GM12878 (cell line): ENCODE measurements around the gene SMG6. TPM values are rescaled to one million over a fixed set of nuclear protein-coding genes. Genes with fewer than 3 reads are reported as not detected.

Source experiments
- ATF2 ChIP-seq: IDR thresholded peaks from 2 replicates; pipeline ENCODE4 v1.6.1; 2012; ENCODE audit warnings: low read length, inconsistent platforms
- BHLHE40 ChIP-seq, 2 experiments: fragments of 450-650 bp in 1 of 2; IDR thresholded peaks; 2 replicates each; pipeline ENCODE4 v1.6.1; 2011 to 2017; ENCODE audit warnings: low read depth in 2 of 2, borderline replicate concordance in 1 of 2, improper control_type of control experiment in 1 of 2, low read length in 1 of 2, mild to moderate bottlenecking in 1 of 2
- ESRRA ChIP-seq: IDR thresholded peaks from 2 replicates; pipeline ENCODE4 v1.6.1; 2012; ENCODE audit warnings: mild to moderate bottlenecking, low read length, improper control_type of control experiment
- GATAD2B ChIP-seq: fragments of 450-650 bp; conservative IDR thresholded peaks from 2 replicates; pipeline ENCODE4 v1.6.1; 2017; ENCODE audit warnings: low read depth, mild to moderate bottlenecking, moderate library complexity
- HCFC1 ChIP-seq: fragments of 150-350 bp; IDR thresholded peaks from 2 replicates; pipeline ENCODE4 v1.6.1; 2014; ENCODE audit warnings: low read length
- IRF4 ChIP-seq: IDR thresholded peaks from 2 replicates; pipeline ENCODE4 v1.6.1; 2011; ENCODE audit warnings: low read depth, low read length
- KDM1A ChIP-seq: fragments of 200-600 bp; sonication (generic); IDR thresholded peaks from 2 replicates; pipeline ENCODE4 v1.6.1; 2016; ENCODE audit warnings: borderline replicate concordance
- NR2C1 ChIP-seq: fragments of 450-650 bp; IDR thresholded peaks from 2 replicates; pipeline ENCODE4 v1.6.1; 2017; ENCODE audit warnings: antibody characterized with exemption, mild to moderate bottlenecking, moderate library complexity
- PML ChIP-seq: IDR thresholded peaks from 2 replicates; pipeline ENCODE4 v1.6.1; 2012; ENCODE audit warnings: low read length, inconsistent platforms
- RBBP5 ChIP-seq: fragments of 200-600 bp; sonication (generic); conservative IDR thresholded peaks from 2 replicates; pipeline ENCODE4 v1.6.1; 2016
- SPI1 ChIP-seq: IDR thresholded peaks from 2 replicates; pipeline ENCODE4 v1.6.1; 2011; ENCODE audit warnings: low read depth, mild to moderate bottlenecking, low read length, moderate library complexity, borderline replicate concordance; ENCODE audit not compliant: insufficient read depth
- SREBF1 ChIP-seq: IDR thresholded peaks from 2 replicates; pipeline ENCODE4 v1.6.1; 2012; ENCODE audit warnings: mild to moderate bottlenecking, low read length
- SREBF2 ChIP-seq: IDR thresholded peaks from 2 replicates; pipeline ENCODE4 v1.6.1; 2012; ENCODE audit warnings: mild to moderate bottlenecking, low read length
- SRF ChIP-seq, 2 experiments: IDR thresholded peaks; 2 replicates each; pipeline ENCODE4 v1.6.1; 2011; ENCODE audit warnings: low read depth in 2 of 2, low read length in 2 of 2, mild to moderate bottlenecking in 1 of 2, moderate library complexity in 1 of 2
- TAF1 ChIP-seq: IDR thresholded peaks from 2 replicates; pipeline ENCODE4 v1.6.1; 2011; ENCODE audit warnings: mild to moderate bottlenecking, low read depth, low read length, borderline replicate concordance
- ZNF622 ChIP-seq: fragments of 450-650 bp; IDR thresholded peaks from 2 replicates; pipeline ENCODE4 v1.6.1; 2017; ENCODE audit warnings: mild to moderate bottlenecking, inconsistent platforms
- ZNF687 ChIP-seq: fragments of 450-650 bp; IDR thresholded peaks from 2 replicates; pipeline ENCODE4 v1.6.1; 2017; ENCODE audit warnings: mild to moderate bottlenecking, moderate library complexity
- polyA plus RNA-seq, 11 experiments: library from polyadenylated mRNA; depleted of rRNA in 4 of 11; unstranded in 6 of 11; stranded (reverse) in 5 of 11; fragments of >200 nt; fragmentation: Nextera tagmentation in 4 of 11; fragmentation: Illumina TruSeq in 1 of 11; extraction: Ambion mirVana in 4 of 11; extraction: Trizol in 1 of 11; gene quantifications; 1 replicate in 1 of 11; 2 replicates in 10 of 11; pipeline versions ENCODE4 v1.2.1 to v1.2.3, GENCODE V29; 2011 to 2016; ENCODE audit warnings: inconsistent platforms in 2 of 11, missing spikeins in 2 of 11, low read depth in 1 of 11
- total RNA-seq, 4 experiments: library from RNA; depleted of rRNA in 3 of 4; stranded (reverse); fragments of >200 nt in 3 of 4; fragmentation: Illumina TruSeq in 1 of 4; extraction: Trizol in 1 of 4; gene quantifications; 2 replicates each; pipeline versions ENCODE4 v1.2.1 to v1.2.3, GENCODE V29; 2013 to 2021
- TF ChIP-seq, protein P1 (sequence below): fragments of 450-650 bp; conservative IDR thresholded peaks from 2 replicates; pipeline ENCODE4 v1.6.1; 2017; ENCODE audit warnings: mild to moderate bottlenecking, moderate library complexity
- TF ChIP-seq, protein P2 (sequence below): fragments of 450-650 bp; IDR thresholded peaks from 2 replicates; pipeline ENCODE4 v1.6.1; 2017; ENCODE audit warnings: mild to moderate bottlenecking, moderate library complexity

The SMG6 gene
- total and polyA plus RNA-seq, 10 of the 15 experiments (the other 5 are each of a cell fraction or from before 2014, with no cell fraction given), result 0.58 to 28.7 (median 15.7) TPM

GRCh38 chr17:2050300-2051060, 253.1 kb downstream of the SMG6 start (continued):
- peak; percentile 13 to 53; a peak in 2 of 4 replicates for TF ChIP-seq BHLHE40 (IDR thresholded peaks at IDR 0.05; ENCODE audit: borderline replicate concordance in 1 of 2, low read depth in 2 of 2, low read length in 1 of 2)
- no peak for TF ChIP-seq IRF4
- no peak for TF ChIP-seq ZNF622
- no peak for TF ChIP-seq SREBF2
- TF ChIP-seq HCFC1, result no peak
- TF ChIP-seq KDM1A, result no peak
- no peak for TF ChIP-seq SPI1
- no peak for TF ChIP-seq TAF1
- TF ChIP-seq ATF2, result no peak
- TF ChIP-seq PML, result no peak
- no peak for TF ChIP-seq SREBF1
- TF ChIP-seq NR2C1, result no peak
- no peak for TF ChIP-seq ESRRA
- TF ChIP-seq GATAD2B, result no peak; the same call in 1 of the 2 replicates
- TF ChIP-seq RBBP5, result no peak
- TF ChIP-seq, protein P1, sequence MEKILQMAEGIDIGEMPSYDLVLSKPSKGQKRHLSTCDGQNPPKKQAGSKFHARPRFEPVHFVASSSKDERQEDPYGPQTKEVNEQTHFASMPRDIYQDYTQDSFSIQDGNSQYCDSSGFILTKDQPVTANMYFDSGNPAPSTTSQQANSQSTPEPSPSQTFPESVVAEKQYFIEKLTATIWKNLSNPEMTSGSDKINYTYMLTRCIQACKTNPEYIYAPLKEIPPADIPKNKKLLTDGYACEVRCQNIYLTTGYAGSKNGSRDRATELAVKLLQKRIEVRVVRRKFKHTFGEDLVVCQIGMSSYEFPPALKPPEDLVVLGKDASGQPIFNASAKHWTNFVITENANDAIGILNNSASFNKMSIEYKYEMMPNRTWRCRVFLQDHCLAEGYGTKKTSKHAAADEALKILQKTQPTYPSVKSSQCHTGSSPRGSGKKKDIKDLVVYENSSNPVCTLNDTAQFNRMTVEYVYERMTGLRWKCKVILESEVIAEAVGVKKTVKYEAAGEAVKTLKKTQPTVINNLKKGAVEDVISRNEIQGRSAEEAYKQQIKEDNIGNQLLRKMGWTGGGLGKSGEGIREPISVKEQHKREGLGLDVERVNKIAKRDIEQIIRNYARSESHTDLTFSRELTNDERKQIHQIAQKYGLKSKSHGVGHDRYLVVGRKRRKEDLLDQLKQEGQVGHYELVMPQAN, result peak; percentile 32
- TF ChIP-seq, protein P2, sequence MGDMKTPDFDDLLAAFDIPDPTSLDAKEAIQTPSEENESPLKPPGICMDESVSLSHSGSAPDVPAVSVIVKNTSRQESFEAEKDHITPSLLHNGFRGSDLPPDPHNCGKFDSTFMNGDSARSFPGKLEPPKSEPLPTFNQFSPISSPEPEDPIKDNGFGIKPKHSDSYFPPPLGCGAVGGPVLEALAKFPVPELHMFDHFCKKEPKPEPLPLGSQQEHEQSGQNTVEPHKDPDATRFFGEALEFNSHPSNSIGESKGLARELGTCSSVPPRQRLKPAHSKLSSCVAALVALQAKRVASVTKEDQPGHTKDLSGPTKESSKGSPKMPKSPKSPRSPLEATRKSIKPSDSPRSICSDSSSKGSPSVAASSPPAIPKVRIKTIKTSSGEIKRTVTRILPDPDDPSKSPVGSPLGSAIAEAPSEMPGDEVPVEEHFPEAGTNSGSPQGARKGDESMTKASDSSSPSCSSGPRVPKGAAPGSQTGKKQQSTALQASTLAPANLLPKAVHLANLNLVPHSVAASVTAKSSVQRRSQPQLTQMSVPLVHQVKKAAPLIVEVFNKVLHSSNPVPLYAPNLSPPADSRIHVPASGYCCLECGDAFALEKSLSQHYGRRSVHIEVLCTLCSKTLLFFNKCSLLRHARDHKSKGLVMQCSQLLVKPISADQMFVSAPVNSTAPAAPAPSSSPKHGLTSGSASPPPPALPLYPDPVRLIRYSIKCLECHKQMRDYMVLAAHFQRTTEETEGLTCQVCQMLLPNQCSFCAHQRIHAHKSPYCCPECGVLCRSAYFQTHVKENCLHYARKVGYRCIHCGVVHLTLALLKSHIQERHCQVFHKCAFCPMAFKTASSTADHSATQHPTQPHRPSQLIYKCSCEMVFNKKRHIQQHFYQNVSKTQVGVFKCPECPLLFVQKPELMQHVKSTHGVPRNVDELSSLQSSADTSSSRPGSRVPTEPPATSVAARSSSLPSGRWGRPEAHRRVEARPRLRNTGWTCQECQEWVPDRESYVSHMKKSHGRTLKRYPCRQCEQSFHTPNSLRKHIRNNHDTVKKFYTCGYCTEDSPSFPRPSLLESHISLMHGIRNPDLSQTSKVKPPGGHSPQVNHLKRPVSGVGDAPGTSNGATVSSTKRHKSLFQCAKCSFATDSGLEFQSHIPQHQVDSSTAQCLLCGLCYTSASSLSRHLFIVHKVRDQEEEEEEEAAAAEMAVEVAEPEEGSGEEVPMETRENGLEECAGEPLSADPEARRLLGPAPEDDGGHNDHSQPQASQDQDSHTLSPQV, result no peak
- no peak for TF ChIP-seq ZNF687
- TF ChIP-seq SRF (IDR thresholded peaks at IDR 0.05; ENCODE audit: low read depth in 2 of 2, low read length in 2 of 2), result 0 out of 4 replicates have a peak, but pooled peaks of 1 of the 2 experiments have one; percentile 2
